ENCODE measurements around the gene MAN1A1.

Gene MAN1A1

DNA sequence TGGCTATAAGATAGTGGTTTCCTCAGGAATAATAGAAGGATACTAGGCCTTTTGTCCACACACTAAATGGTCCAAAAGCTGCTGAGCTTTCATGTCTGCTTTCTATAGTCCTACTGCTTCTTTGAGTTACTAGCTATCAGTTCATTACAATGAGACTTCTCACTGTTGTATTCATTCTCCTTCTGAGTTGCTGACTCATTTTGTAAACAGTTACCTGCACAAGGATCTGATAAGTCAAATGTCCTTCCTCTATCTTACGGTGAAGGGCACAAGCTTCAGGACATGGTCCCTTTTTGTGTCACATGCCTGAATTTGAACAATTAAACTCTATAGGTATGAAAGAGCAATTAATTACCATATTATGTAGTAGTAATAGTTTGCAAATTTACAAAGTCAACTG is 90.5 kb downstream of the MAN1A1 start:
- no peak for DNase-seq (ENCODE audit: low read depth in 1 of 2, low spot score in 1 of 2)
- Histone ChIP-seq H3K27ac (replicated peaks) (no peak overlapping the region), H3K27me3 (ENCODE audit: insufficient read depth, poor library complexity, severe bottlenecking) (no peaks in the 10 kb centered on the region), H3K4me3 (replicated peaks; ENCODE audit: insufficient read depth, low read length) (no peak overlapping the region)
- TF ChIP-seq POLR2AphosphoS5 (IDR thresholded peaks at IDR 0.05; ENCODE audit: low read depth) (no peak), SPI1 (IDR thresholded peaks at IDR 0.05; ENCODE audit: borderline replicate concordance, low read depth) (no peak), GABPA (IDR thresholded peaks at IDR 0.05; ENCODE audit: low read depth) (no peak)
- TF ChIP-seq, protein P1, sequence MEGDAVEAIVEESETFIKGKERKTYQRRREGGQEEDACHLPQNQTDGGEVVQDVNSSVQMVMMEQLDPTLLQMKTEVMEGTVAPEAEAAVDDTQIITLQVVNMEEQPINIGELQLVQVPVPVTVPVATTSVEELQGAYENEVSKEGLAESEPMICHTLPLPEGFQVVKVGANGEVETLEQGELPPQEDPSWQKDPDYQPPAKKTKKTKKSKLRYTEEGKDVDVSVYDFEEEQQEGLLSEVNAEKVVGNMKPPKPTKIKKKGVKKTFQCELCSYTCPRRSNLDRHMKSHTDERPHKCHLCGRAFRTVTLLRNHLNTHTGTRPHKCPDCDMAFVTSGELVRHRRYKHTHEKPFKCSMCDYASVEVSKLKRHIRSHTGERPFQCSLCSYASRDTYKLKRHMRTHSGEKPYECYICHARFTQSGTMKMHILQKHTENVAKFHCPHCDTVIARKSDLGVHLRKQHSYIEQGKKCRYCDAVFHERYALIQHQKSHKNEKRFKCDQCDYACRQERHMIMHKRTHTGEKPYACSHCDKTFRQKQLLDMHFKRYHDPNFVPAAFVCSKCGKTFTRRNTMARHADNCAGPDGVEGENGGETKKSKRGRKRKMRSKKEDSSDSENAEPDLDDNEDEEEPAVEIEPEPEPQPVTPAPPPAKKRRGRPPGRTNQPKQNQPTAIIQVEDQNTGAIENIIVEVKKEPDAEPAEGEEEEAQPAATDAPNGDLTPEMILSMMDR (IDR thresholded peaks at IDR 0.05; ENCODE audit: insufficient read depth, low read length): no peak
- TF ChIP-seq, protein P2, sequence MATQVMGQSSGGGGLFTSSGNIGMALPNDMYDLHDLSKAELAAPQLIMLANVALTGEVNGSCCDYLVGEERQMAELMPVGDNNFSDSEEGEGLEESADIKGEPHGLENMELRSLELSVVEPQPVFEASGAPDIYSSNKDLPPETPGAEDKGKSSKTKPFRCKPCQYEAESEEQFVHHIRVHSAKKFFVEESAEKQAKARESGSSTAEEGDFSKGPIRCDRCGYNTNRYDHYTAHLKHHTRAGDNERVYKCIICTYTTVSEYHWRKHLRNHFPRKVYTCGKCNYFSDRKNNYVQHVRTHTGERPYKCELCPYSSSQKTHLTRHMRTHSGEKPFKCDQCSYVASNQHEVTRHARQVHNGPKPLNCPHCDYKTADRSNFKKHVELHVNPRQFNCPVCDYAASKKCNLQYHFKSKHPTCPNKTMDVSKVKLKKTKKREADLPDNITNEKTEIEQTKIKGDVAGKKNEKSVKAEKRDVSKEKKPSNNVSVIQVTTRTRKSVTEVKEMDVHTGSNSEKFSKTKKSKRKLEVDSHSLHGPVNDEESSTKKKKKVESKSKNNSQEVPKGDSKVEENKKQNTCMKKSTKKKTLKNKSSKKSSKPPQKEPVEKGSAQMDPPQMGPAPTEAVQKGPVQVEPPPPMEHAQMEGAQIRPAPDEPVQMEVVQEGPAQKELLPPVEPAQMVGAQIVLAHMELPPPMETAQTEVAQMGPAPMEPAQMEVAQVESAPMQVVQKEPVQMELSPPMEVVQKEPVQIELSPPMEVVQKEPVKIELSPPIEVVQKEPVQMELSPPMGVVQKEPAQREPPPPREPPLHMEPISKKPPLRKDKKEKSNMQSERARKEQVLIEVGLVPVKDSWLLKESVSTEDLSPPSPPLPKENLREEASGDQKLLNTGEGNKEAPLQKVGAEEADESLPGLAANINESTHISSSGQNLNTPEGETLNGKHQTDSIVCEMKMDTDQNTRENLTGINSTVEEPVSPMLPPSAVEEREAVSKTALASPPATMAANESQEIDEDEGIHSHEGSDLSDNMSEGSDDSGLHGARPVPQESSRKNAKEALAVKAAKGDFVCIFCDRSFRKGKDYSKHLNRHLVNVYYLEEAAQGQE (IDR thresholded peaks at IDR 0.05; ENCODE audit: insufficient replicate concordance, low read depth): no peak

DNA sequence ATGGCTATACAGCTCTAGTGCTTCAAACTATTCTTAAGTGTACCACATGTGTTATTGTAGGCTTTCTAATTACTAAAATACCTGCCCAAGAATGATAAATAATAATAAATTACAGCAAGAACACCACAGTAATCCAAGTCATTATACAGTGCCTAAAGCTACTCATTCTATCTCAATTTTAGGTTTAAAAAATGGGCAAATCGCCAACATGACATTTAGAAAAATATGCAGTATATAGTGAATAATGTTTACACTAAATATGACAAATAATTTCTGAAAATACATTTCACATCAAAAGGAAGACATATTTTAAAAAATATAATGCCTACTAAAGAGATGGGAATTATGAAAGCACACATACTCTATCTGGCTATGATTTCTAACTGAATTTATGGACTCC is 91.8 kb downstream of the MAN1A1 start:
- no peak overlapping the region for H3K27ac ChIP-seq (replicated peaks)
- DNase-seq (ENCODE audit: low read depth in 1 of 2, low spot score in 1 of 2): no peak
- TF ChIP-seq SPI1 (IDR thresholded peaks at IDR 0.05; ENCODE audit: borderline replicate concordance, low read depth) (no peak), POLR2AphosphoS5 (IDR thresholded peaks at IDR 0.05; ENCODE audit: low read depth) (no peak), GABPA (IDR thresholded peaks at IDR 0.05; ENCODE audit: low read depth) (no peak)
- TF ChIP-seq, protein P2 (IDR thresholded peaks at IDR 0.05; ENCODE audit: insufficient replicate concordance, low read depth): no peak
- TF ChIP-seq, protein P1 (IDR thresholded peaks at IDR 0.05; ENCODE audit: insufficient read depth, low read length): no peak
- H3K4me3 ChIP-seq (replicated peaks; ENCODE audit: insufficient read depth, low read length): no peak overlapping the region
- no peaks in the 10 kb centered on the region for H3K27me3 ChIP-seq (ENCODE audit: insufficient read depth, poor library complexity, severe bottlenecking)

DNA sequence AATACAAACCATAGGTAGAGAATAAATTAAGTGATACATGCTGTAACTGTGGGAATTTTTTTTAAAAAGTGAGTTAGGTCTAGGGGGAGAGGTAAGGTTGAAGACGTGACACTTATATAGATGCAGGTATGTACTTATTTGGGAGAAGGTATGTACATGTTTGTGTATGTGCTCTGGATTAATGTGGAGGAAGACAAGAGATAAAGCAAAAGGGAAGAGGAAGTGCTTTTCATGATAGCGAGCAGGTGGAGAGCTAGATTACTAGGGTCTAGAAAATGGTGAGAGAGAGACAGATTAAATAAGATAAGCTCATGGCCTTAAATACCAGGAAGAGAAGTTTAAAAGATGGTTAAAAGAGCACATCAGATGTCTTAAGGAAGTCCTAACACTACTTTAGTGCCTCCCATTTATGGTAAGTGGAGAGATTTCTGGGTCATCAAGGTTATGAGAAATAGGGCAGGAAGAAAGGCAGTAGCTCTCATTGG is 92.5 kb downstream of the MAN1A1 start:
- DNase-seq (ENCODE audit: low read depth in 1 of 2, low spot score in 1 of 2): no peak
- no peak overlapping the region for H3K4me3 ChIP-seq (replicated peaks; ENCODE audit: insufficient read depth, low read length)
- TF ChIP-seq, protein P1 (IDR thresholded peaks at IDR 0.05; ENCODE audit: insufficient read depth, low read length): no peak
- TF ChIP-seq GABPA (IDR thresholded peaks at IDR 0.05; ENCODE audit: low read depth): no peak
- TF ChIP-seq POLR2AphosphoS5 (IDR thresholded peaks at IDR 0.05; ENCODE audit: low read depth): no peak
- peak; percentile 50; the same call in 1 of the 2 replicates for TF ChIP-seq SPI1 (IDR thresholded peaks at IDR 0.05; ENCODE audit: borderline replicate concordance, low read depth)
- no peaks in the 10 kb centered on the region for H3K27me3 ChIP-seq (ENCODE audit: insufficient read depth, poor library complexity, severe bottlenecking)
- H3K27ac ChIP-seq (replicated peaks): no peak overlapping the region

DNA sequence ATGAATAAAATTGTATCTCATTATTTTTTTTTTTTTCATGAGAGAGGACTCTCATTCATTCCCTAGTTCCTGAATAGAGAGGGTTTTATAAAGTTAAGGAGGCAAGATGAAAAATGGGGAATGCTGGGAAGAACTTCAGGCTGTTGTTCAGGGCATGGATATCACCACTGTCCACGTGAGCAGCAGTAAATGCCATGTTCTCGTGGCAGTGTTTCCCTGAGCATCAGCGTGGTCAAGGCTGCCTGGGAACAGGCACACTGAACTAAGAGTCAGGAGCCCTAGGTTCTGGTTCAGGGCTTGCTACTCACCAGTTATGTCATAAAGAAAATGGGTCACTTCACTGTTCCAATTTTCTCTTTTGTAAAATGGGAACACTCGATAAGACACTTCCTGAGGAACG is 93.2 kb downstream of the MAN1A1 start:
- no peak for TF ChIP-seq GABPA (IDR thresholded peaks at IDR 0.05; ENCODE audit: low read depth)
- TF ChIP-seq, protein P1 (IDR thresholded peaks at IDR 0.05; ENCODE audit: insufficient read depth, low read length): no peak
- TF ChIP-seq SPI1 (IDR thresholded peaks at IDR 0.05; ENCODE audit: borderline replicate concordance, low read depth): no peak
- Histone ChIP-seq H3K27me3 (ENCODE audit: insufficient read depth, poor library complexity, severe bottlenecking) (no peaks in the 10 kb centered on the region), H3K27ac (replicated peaks) (no peak overlapping the region), H3K4me3 (replicated peaks; ENCODE audit: insufficient read depth, low read length) (no peak overlapping the region)
- DNase-seq (ENCODE audit: low read depth in 1 of 2, low spot score in 1 of 2): no peak

Measured in HL-60 (cell line).